GM18907 (cell line): ENCODE results near the gene MESP2.

Experiments used
- ATAC-seq: cut with Tn5 transposase; IDR thresholded peaks from one replicate; pipeline ENCODE4 v1.9.1; 2021; ENCODE audit warnings: mild to moderate bottlenecking, moderate library complexity; ENCODE audit not compliant: unreplicated experiment

MESP2 gene, protein sequence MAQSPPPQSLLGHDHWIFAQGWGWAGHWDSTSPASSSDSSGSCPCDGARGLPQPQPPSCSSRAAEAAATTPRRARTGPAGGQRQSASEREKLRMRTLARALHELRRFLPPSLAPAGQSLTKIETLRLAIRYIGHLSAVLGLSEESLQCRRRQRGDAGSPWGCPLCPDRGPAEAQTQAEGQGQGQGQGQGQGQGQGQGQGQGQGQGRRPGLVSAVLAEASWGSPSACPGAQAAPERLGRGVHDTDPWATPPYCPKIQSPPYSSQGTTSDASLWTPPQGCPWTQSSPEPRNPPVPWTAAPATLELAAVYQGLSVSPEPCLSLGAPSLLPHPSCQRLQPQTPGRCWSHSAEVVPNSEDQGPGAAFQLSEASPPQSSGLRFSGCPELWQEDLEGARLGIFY

DNA sequence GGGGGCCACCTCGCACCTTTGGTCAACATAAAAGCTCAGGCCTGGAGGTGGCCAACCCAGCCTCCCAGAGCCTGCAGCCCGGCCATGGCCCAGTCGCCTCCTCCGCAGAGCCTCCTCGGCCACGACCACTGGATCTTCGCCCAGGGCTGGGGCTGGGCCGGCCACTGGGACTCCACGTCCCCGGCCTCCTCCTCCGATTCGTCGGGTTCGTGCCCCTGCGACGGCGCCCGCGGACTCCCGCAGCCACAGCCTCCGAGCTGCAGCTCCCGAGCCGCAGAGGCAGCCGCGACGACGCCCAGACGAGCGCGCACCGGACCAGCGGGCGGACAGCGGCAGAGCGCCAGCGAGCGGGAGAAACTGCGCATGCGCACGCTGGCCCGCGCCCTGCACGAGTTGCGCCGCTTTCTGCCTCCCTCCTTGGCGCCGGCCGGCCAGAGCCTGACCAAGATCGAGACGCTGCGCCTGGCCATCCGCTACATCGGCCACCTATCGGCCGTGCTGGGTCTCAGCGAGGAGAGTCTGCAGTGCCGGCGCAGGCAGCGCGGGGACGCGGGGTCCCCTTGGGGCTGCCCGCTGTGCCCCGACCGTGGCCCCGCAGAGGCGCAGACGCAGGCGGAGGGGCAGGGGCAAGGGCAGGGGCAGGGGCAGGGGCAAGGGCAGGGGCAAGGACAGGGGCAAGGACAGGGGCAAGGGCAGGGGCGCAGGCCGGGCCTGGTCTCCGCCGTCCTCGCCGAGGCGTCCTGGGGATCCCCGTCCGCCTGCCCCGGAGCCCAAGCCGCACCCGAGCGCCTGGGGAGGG lies at the start of gene MESP2:
Gene MESP2, plus strand, starts transcription at position 59 of the 799 bp plus-strand sequence. Its CDS starts 26 bp downstream, at position 85.
- ATAC-seq: peak; percentile 44

DNA sequence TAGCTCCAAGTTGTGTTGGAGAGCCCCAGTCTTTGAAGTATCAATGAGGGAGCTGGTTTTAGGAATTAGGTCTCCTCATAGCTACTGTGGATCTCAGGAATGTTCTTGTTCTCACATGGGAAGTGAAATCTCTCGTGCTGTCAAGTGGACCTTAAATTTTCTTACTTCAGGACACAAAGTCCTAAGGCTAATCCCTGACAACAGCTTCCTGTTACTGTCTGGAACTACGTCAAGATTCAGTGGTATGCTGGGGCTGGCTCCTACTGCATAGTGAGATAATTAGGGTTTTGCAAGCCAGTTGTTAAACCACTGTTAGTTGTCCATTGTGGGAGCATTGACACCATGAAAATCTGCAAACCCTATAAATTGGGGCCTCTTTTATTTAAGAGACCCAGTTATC lies 47.9 kb upstream of the MESP2 start:
- ATAC-seq: no peak

DNA sequence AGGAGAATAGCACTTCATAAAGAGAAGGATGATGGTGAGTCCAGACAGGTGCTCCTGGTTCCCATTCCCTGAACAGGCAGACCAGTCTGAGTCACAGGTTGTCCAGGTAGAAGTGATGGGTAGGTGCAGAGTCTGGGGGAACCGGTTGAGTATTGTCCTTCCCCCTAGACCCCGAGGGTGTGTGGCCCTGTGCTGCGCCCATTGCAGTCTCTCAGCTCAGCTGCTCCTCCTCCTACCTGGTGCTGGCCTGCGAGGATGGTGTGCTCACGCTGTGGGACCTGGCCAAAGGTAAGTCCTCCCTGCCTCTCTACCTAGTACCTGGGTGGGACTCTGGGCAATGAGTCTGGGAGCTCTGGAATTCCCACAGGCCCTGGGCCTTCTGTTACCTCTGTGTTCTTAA lies 44.9 kb upstream of the MESP2 start:
- no peak for ATAC-seq

DNA sequence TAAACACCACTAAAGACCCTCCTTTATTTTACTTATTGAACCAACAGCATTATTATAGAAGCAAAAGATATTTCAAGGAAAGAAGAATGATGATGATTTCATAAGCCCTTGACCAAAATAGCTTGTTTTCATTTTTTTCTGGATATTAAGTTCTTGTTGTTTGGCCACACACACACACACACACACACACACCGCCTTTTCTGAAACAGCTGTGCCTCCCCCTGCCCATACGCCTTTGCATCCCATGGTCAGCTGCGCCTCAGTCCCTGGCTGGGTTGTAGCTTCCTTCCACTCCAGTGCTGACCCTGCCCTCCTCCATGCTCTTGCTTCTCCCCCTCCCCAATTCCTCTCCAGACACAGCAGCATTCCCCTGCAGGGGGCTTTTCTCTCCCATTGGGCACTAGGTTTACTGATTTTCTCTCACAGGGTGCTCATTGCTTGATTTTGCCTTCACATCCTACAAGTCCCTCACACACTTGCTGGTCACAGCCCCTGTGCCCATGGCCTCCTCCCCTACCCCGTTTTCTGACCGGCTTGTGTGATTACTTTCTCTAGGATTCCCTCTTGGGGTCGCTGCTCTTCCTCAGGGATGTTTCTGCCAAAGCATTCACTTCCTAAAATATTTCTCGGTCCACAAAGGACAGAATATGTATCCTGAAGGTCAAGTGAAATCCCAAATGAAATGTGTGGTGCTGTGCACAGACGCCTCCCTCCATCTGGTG lies 43.5 kb upstream of the MESP2 start:
- ATAC-seq: no peak

DNA sequence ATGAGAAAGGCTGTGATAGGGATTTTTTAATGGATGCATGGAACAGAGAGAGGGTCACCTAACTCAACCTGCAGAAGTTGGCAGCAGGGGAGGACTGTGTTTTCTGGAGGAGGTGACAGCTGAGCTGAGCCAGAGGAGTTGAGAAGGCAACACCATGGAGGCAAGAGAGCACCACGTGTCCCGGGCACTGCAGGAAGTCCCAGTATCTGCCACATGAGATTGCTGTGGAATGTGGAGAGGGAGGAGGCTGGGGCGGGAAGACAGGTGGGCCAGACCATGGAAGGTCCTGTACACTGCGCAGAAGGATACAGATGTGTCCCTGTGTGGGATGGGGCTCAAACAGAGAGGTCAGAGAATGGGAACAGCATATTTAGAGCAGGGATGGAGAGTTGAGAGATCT lies 40.4 kb upstream of the MESP2 start:
- ATAC-seq: no peak

DNA sequence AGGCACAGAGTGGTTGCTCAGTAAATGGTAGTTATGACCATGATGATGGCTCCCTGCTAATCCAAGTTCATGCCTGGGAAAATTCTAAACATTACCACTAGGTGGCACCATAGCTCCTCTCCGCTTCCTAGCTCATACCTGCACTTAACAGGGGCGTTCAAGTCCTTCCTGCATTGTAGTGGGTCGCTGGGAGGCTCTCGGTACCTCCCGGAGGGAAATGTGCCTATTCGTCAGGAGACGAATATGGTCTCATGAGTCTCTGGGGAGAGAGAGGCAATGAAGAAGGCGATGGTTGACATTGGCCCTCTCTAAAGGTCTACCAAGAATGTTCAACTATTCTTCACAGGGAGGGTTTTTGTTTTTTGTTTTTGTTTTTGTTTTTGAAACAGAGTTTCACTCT lies 36.0 kb upstream of the MESP2 start:
- no peak for ATAC-seq

DNA sequence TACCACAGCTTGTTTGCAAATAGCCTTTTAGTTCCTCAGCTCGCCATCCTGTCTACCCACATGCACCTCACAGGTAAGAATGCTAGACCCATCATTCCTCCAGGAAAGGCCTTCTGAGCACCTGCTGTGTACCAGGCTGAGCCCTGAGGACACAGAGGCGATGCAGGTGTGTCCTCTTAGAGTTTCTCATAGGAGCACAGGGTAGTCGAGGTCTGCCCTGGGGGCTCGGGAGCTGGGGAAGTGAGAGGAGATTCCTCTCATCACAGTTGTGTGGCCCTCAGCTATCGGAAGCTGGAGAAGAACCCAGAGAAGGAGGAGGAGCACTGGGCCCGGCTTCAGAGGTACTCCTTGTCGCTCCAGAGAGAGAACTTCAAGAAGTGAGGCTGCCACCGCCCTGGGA lies 33.1 kb upstream of the MESP2 start:
- ATAC-seq: no peak

DNA sequence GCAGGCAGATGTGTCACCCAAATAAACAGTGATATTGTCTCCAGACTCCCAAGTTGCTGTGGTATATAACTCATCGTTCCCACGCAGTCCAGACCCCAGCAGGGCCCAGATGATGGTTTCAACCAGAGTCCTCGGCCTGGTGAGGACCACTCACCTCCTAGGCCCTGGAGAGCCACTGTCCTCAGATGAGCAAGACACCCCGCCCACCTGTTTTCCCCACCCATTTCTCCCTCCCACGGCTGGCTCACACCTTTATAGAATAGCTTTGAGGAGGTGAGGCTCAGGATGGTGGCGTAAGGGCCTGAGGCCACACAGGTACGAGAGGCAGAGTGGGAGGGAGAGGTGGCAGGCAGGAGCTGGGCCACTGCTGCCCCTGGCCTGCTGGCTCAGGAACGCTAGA lies 32.5 kb upstream of the MESP2 start:
- ATAC-seq: no peak

DNA sequence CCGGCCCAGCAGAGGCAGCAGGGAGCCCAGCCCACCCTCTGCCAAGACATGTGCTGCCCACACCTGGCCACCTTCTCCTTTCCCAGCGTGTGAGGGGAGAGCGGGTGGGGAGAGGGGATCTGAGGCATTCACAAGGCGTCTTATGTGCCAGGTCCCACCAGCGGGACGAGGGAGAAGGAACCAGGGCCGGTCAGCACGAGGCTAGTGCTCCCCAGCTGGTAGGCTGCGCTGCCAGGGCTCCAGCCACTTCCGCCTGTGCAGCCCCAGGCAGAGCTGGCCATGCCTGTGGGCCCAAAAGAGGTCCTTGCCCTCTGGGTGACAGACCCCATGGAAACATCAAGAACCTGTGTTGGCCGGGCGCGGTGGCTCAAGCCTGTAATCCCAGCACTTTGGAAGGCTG lies 31.0 kb upstream of the MESP2 start:
- no peak for ATAC-seq

DNA sequence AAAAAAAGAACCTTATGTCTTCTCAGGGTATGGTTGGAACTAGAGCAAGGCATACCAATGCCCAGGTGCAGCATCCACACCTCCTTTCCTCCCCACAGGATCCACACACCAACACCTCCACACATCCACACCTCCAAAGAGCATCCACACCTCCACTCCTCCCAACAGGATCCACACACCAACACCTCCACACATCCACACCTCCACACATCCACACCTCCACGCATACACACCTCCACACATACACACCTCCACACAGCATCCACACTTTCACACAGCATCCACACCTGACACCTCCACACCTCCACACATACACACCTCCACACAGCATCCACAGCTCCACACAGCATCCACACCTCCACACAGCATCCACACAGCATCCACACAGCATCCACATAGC lies 30.4 kb upstream of the MESP2 start:
- no peak for ATAC-seq

DNA sequence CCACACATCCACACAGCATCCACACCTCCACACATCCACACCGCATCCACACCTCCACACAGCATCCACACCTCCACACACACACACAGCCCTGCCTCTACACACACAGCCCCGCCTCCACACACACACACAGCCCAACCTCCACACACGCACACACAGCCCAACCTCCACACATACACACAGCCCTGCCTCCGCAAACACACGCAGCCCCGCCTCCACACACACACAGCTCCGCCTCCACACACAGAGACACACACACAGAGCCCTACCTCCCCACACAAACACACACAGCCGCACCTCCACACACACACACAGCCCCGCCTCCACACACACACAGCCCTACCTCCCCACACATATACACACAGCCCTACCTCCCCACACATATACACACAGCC lies 29.7 kb upstream of the MESP2 start:
- no peak for ATAC-seq

DNA sequence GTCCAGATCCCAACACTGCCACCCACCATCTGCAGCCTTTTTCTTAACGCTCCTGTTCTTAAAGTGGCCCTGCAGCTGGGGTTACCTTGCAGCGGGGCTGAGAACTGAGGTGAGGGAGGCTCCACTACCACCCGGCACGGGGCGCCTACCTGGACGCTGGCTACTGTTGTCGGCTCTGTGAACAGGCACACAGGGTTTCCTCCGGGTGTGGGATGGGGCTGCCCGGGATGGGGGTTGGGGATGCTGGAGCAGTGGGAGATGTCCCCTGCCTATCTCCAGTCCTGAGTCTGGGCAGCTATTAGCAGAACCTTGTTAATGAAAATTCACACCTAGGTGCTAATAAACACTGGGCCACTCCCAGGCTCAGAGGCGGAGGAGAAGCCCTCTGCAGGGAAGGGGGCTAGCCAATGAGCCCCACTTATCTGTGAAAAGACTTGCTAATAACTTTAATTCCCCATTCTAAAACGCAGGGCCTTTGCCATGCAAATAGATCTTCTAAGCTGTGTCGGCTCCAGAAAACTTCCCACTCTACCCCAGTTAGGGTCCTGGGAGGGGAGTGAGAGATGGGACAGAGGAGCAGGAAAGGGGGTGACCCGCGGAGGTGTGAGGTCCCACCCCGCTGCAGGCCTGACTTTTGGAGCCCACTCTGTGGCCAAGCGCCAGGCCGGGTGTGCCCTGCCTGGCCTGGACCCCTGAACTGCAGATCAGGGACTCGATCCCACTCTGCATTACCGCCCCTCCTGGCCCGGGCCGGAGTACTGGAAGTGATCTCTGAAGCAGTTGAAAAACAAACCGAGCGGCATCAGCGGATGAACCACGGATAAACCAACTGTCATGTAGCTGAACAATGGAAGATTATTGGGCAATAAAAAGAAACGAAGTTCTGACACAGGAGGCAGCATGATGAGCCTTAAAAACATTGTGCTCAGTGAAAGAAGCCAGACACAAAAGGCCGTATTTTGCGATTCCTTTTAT lies 28.1 kb upstream of the MESP2 start:
- ATAC-seq: no peak

DNA sequence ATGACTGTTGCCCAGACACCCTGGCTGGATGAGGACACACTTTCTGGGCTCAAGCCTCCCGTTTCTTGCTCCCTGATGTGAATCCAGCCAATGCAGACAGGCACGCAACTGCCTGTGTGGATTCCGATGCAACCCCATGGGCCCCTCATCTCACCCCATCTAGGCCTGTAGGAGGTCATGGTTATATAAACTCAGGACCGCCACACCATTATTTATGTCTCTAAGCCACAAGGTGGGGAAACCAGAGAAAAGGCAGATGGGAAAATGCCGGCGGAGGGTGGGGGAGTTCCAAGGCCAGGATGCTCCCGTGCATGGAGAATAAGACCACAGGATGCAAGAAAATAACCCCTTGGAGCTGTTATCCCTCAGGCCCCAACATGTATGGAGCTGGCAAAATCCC lies 27.1 kb upstream of the MESP2 start:
- ATAC-seq: no peak

DNA sequence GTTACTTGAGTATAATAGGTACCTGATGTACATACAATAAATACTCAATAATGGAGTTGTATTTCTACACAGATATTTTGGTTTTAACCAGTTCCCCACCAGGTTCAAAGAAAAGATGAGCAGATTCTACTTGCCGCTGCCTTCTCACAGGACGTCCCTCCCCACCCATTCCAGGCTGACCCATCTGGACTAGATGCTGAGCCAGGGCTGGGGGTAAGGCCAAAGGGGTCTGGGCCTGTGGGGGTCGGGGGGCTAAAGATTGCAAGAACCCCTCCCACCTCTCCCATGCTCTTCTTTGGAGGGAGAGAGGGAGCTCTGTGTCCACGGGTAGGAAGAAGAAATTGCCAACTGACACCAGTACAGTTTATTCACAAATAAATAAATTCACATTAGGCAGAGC lies 26.6 kb upstream of the MESP2 start:
- ATAC-seq: no peak

DNA sequence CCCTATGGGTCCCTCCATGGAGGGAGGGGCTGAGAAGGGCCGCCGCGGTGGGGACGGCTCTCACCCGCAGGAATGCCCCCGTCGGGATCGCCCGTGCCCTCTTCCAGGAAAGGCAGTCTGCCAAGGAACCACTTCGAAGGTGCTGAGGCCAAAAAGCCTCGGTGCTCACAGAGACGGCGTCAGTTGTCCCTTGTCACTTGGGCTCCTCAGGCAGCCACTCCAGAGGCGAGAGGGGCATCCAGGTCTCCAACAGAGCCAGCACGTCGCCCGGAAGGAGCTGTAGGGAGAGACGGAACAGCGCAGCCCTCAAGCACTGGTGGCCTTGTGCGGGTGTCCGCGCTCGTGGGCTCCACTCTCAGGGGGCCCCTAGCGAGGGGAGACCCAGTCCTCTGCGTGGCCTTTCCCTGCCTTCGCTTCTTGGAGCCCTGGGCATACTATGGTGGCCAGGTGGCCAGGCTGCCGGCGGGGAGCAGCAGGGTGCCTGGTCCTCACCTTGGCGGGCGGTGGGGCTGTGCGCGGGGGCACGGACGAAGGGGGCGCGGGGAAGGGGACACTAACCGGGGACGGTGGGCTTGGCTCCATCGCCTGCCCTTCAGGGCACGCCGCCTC lies 26.1 kb upstream of the MESP2 start:
- peak; percentile 7 for ATAC-seq

DNA sequence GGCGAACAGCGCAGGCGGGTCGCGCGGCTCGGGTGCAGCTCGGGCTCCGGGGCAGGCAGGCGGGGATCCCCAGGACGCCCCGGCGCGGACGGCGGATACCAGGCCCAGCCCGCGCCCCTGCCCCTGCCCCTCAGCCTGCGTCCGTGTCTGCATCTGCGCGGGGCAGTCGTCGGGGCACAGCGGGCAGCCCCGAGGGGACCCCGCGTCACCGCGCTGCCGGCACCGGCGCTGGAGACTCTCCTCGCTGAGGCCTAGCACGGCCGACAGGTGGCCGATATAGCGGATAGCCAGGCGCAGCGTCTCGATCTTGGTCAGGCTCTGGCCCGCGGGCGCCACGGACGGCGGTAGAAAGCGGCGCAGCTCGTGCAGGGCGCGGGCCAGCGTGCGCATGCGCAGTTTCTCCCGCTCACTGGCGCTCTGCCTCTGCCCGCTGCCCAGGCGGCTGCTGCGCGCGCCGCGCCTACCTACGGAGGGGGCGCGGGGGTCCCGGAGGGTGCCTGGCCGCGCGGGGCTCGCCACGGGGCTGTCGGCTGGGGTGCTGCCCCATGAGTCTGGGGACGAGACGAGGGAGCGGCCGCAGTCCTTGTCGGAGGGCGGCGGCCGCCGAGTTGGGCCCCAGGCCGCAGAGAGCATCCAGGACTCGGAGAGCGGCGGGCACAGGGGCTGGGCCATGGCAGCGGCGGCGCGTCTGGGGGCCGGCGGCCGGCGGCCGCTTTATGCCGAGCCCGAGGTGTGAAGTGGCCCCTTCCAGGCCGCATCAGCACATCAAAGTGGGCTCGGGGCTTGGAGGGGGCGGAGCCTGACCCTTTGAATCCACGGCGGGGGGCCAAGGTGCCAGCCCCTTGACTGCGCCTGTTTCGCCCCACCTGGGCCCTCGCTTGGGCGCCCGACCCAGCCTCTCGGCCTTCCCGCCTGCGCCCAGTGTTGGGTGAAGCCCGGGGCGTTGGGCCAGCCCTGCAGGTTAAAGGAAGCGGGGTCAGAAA lies 25.3 kb upstream of the MESP2 start, which contains the start of gene MESP1:
Gene MESP1, minus strand, starts transcription at position 690 of the 983 bp plus-strand sequence. Its CDS starts 18 bp downstream, at position 672.
- ATAC-seq: peak; percentile 92

DNA sequence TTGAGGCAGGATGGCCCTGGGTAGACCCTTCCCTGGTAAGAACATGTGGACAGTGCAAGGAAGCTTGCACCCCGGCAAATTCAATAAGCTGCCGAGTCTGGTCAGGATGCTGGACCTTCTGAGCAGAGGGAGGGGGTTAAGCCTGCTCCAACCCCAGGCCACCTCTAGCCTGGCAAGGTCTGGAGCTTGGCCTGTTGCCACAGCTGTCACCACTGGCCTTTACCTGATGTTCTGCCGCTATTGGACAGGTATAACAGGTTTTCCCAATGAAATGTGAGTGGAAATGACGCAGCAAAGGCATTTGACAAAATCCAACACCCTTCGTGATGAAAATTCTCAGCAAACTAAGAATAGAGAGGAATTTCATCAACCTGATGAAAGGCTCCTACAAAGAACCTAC lies 24.4 kb upstream of the MESP2 start:
- ATAC-seq: no peak

DNA sequence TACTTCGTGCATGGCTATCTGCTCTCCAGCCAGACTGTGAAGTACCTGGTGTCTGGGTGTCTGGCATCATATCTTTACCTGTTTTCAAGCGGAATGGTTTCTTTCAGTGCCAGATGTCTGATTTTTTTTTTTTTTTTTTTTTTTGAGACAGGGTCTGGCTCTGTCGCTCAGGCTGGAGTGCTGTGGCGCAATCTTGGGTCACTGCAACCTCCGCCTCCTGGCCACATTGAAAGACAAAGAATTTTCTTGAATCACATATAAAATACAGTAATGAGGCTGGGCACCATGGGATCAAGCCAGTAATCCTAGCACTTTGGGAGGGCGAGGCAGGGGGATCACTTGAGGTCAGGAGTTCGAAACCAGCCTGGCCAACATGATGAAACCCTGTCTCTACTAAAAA lies 22.3 kb upstream of the MESP2 start:
- ATAC-seq: no peak
